Measurements from ENCODE around the gene ABL1. TPM values are rescaled to one million over a fixed set of nuclear protein-coding genes. Genes with fewer than 3 reads are reported as not detected.
"Not testable (repeated sequence)": the region's sequence is repeated elsewhere in the genome, so short reads cannot be mapped to it uniquely, and the experiment has no call there.

ABL1 gene
- total RNA-seq, 2 donors from 2014 or later = 28.1 to 45.2 TPM

- H3K4me1 Mint-ChIP-seq (ENCODE audit: low read depth in 2 of 2) = peaks cover 7 to 10% of the 10 kb centered on the region in 2 donors
- not testable (repeated sequence) for H3K27ac Mint-ChIP-seq; H3K36me3 Mint-ChIP-seq; ATAC-seq; DNase-seq (ENCODE audit: low spot score); H3K9me3 Mint-ChIP-seq; H3K4me3 Mint-ChIP-seq; H3K27me3 Mint-ChIP-seq
These were observed 13.5 kb downstream of the ABL1 start for GRCh38 chr9:130848514-130848913.

GRCh38 chr9:130849356-130849755, 14.3 kb downstream of the ABL1 start:
- H3K4me3 Mint-ChIP-seq = no peak overlapping the region
- ATAC-seq (no peak), DNase-seq (ENCODE audit: low spot score) (no peak)
- no peaks in the 10 kb centered on the region for H3K27me3 Mint-ChIP-seq
- H3K27ac Mint-ChIP-seq = no peak overlapping the region
- H3K4me1 Mint-ChIP-seq (ENCODE audit: low read depth in 2 of 2) = peaks cover 4 to 6% of the 10 kb centered on the region in 2 donors
- H3K9me3 Mint-ChIP-seq = no peaks in the 10 kb centered on the region
- no peaks in the 10 kb centered on the region for H3K36me3 Mint-ChIP-seq

GRCh38 chr9:130852801-130853200, 17.7 kb downstream of the ABL1 start:
- Mint-ChIP-seq H3K9me3 (no peaks in the 10 kb centered on the region), H3K4me3 (no peak overlapping the region), H3K4me1 (ENCODE audit: low read depth in 2 of 2) (peaks cover 4 to 6% of the 10 kb centered on the region in 2 donors), H3K27ac (no peak overlapping the region), H3K27me3 (no peaks in the 10 kb centered on the region), H3K36me3 (no peaks in the 10 kb centered on the region)
- ATAC-seq (no peak), DNase-seq (ENCODE audit: low spot score) (no peak)

GRCh38 chr9:130854092-130854491, 19.0 kb downstream of the ABL1 start:
- H3K27me3 Mint-ChIP-seq = no peaks in the 10 kb centered on the region
- H3K27ac Mint-ChIP-seq = no peak overlapping the region
- no peaks in the 10 kb centered on the region for H3K9me3 Mint-ChIP-seq
- ATAC-seq (no peak), DNase-seq (ENCODE audit: low spot score) (no peak)
- H3K36me3 Mint-ChIP-seq = no peaks in the 10 kb centered on the region
- no peak overlapping the region for H3K4me3 Mint-ChIP-seq
- peaks cover 4 to 6% of the 10 kb centered on the region in 2 donors for H3K4me1 Mint-ChIP-seq (ENCODE audit: low read depth in 2 of 2)

- Mint-ChIP-seq H3K9me3 (no peaks in the 10 kb centered on the region), H3K27ac (no peak overlapping the region), H3K36me3 (no peaks in the 10 kb centered on the region), H3K27me3 (no peaks in the 10 kb centered on the region), H3K4me3 (no peak overlapping the region), H3K4me1 (ENCODE audit: low read depth in 2 of 2) (peaks cover 3 to 5% of the 10 kb centered on the region in 2 donors)
- no peak for DNase-seq (ENCODE audit: low spot score)
- no peak for ATAC-seq
These were observed 19.8 kb downstream of the ABL1 start for GRCh38 chr9:130854835-130855234.

- H3K36me3 Mint-ChIP-seq = no peaks in the 10 kb centered on the region
- ATAC-seq (no peak), DNase-seq (ENCODE audit: low spot score) (no peak)
- H3K27ac Mint-ChIP-seq = no peak overlapping the region
- H3K27me3 Mint-ChIP-seq = no peaks in the 10 kb centered on the region
- H3K9me3 Mint-ChIP-seq = no peaks in the 10 kb centered on the region
- H3K4me1 Mint-ChIP-seq (ENCODE audit: low read depth in 2 of 2) = no peaks in the 10 kb centered on the region
- no peak overlapping the region for H3K4me3 Mint-ChIP-seq
These were observed 21.4 kb downstream of the ABL1 start for GRCh38 chr9:130856474-130856873.

GRCh38 chr9:130857864-130858738, 23.0 kb downstream of the ABL1 start:
- Mint-ChIP-seq H3K36me3 (no peaks in the 10 kb centered on the region), H3K27ac (no peak overlapping the region), H3K27me3 (no peaks in the 10 kb centered on the region), H3K9me3 (no peaks in the 10 kb centered on the region), H3K4me3 (no peak overlapping the region), H3K4me1 (ENCODE audit: low read depth in 2 of 2) (no peaks in the 10 kb centered on the region)
- ATAC-seq (no peak), DNase-seq (ENCODE audit: low spot score) (no peak)

GRCh38 chr9:130858739-130859705, 24.0 kb downstream of the ABL1 start:
- no peaks in the 10 kb centered on the region for H3K27me3 Mint-ChIP-seq
- no peaks in the 10 kb centered on the region for H3K4me1 Mint-ChIP-seq (ENCODE audit: low read depth in 2 of 2)
- no peak overlapping the region for H3K4me3 Mint-ChIP-seq
- H3K27ac Mint-ChIP-seq = no peak overlapping the region
- DNase-seq (ENCODE audit: low spot score) (no peak), ATAC-seq (no peak)
- H3K36me3 Mint-ChIP-seq = no peaks in the 10 kb centered on the region
- H3K9me3 Mint-ChIP-seq = no peaks in the 10 kb centered on the region

- Mint-ChIP-seq H3K4me1 (ENCODE audit: low read depth in 2 of 2) (no peaks in the 10 kb centered on the region), H3K4me3 (no peak overlapping the region), H3K36me3 (no peaks in the 10 kb centered on the region), H3K9me3 (no peaks in the 10 kb centered on the region), H3K27ac (peak overlapping the region in 1 of 2 donors; percentile 7), H3K27me3 (no peaks in the 10 kb centered on the region)
- no peak for DNase-seq (ENCODE audit: low spot score)
- peak in 1 of 2 donors; percentile 84 for ATAC-seq
These were observed 25.6 kb downstream of the ABL1 start for GRCh38 chr9:130860458-130861316.

- no peak for DNase-seq (ENCODE audit: low spot score)
These were observed 26.5 kb downstream of the ABL1 start for GRCh38 chr9:130861372-130862180.

GRCh38 chr9:130862217-130862616, 27.2 kb downstream of the ABL1 start:
- H3K4me1 Mint-ChIP-seq (ENCODE audit: low read depth in 2 of 2) = peaks cover 0 to 4% of the 10 kb centered on the region in 2 donors
- H3K27me3 Mint-ChIP-seq = no peaks in the 10 kb centered on the region
- no peak for DNase-seq (ENCODE audit: low spot score)
- H3K36me3 Mint-ChIP-seq = no peaks in the 10 kb centered on the region
- H3K9me3 Mint-ChIP-seq = no peaks in the 10 kb centered on the region
- H3K27ac Mint-ChIP-seq = no peak overlapping the region
- ATAC-seq = no peak
- H3K4me3 Mint-ChIP-seq = no peak overlapping the region

More at GRCh38 chr9:130861372-130862180, 26.5 kb downstream of the ABL1 start:
- H3K27me3 Mint-ChIP-seq = no peaks in the 10 kb centered on the region
- no peak for ATAC-seq
- no peaks in the 10 kb centered on the region for H3K36me3 Mint-ChIP-seq
- peaks cover 0 to 4% of the 10 kb centered on the region in 2 donors for H3K4me1 Mint-ChIP-seq (ENCODE audit: low read depth in 2 of 2)
- no peaks in the 10 kb centered on the region for H3K9me3 Mint-ChIP-seq
- peak overlapping the region in 1 of 2 donors; percentile 7 for H3K27ac Mint-ChIP-seq
- no peak overlapping the region for H3K4me3 Mint-ChIP-seq

- H3K4me1 Mint-ChIP-seq (ENCODE audit: low read depth in 2 of 2) = peaks cover 0 to 4% of the 10 kb centered on the region in 2 donors
- no peaks in the 10 kb centered on the region for H3K27me3 Mint-ChIP-seq
- no peaks in the 10 kb centered on the region for H3K9me3 Mint-ChIP-seq
- DNase-seq (ENCODE audit: low spot score) (no peak), ATAC-seq (no peak)
- no peaks in the 10 kb centered on the region for H3K36me3 Mint-ChIP-seq
- no peak overlapping the region for H3K4me3 Mint-ChIP-seq
- H3K27ac Mint-ChIP-seq = no peak overlapping the region
These were observed 27.7 kb downstream of the ABL1 start for GRCh38 chr9:130862747-130863146.

All from natural killer cell treated with Interleukin-12 subunit alpha and Interleukin-12 subunit beta and Interleukin-15 and Interleukin-18, amount 100 ng/mL, for 72 hours (primary cell).